GM20431 (cell line): Measurements from ENCODE around the gene TRERF1.

Experiments
- in situ Hi-C: fragments of 300-500 bp; cut with MseI, MboI; formaldehyde crosslinking; loops from one replicate; pipeline ENCODE4 v1.15.0; 2020; ENCODE audit warnings: low sequenced_read_pairs; ENCODE audit not compliant: unreplicated experiment

TRERF1 gene

DNA sequence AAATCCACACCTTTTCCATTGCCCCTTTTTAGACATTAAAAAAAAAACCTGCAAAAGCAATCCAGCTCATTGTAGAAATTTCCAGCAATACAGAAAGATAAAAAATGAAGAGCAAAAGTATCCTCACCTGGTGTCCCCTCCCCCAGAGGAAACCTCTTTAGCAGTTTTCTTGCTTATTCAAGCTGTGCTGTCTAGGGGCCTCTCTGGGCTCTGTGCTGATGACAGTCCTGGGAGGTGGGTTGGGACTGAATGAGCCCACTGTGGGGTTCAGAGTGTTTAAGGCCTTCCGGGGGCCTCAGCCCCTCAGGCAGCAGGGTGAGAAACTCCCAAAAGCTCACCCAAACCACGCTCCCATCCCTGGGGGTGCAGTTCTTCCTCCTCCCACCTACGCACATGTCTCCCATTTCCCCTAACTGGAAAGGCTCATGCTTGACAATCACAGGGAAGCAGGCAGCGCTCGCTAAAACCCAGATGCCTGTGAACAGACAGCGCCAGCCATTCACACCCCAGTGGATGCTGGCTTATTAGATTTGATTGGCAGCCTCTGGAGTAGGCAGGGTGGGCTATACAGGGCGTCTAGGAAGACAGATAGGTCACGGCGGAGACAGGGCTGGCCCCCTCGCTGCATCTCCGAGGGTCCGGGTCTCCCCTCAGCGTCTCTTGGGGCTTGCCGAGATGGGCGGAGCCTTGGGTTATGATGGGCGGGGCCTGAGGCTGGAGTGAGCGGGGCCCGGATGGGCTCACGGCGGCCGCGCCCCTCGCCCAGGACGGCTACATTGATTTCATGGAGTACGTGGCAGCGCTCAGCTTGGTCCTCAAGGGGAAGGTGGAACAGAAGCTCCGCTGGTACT is 274.0 kb downstream of the TRERF1 start:
- in situ Hi-C loops: no loop called here

DNA sequence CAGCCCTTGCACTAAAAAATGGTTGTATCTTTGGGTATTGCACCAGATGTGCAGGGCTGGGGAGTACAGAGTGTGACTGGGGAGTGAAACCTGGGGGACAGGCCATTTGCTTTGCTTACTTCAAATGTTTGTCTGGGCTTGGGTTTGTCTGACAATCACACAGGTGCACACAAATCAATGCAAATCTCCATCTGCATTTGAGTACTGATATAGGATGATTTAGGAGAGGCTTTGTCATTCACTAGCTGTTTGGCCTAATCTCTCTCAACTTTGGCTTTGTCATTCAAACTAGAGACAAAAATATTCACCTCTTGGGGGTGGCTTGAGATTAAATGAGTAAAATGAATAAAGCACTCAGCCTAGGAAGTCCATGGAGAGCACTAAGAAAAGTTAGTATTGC is 274.7 kb downstream of the TRERF1 start:
- in situ Hi-C loops: no loop called here

GRCh38 chr6:42175860-42176259 is 275.9 kb downstream of the TRERF1 start:
- in situ Hi-C loops: no loop called here
